Astrocyte (in vitro differentiated cells and primary cell): ENCODE results near the gene CAMK1D. TPM values are rescaled to one million over a fixed set of nuclear protein-coding genes. Genes with fewer than 3 reads are reported as not detected.

Experiments used
- DNase-seq: peaks from one replicate; pipeline ENCODE4 v3.0.0-alpha.2; 2010; ENCODE audit warnings: low read depth
- FAIRE-seq: peaks from 2 replicates; lab custom pipeline; 2011; peaks lifted over from hg19 to GRCh38; lab: Jason Lieb, UNC
- H2AFZ ChIP-seq: 2 replicates; pipeline ENCODE4 v1.6.0; 2012; ENCODE audit warnings: low read depth, low read length, inconsistent platforms
- H3K27ac ChIP-seq: 2 replicates; pipeline ENCODE4 v1.5.1; 2011; ENCODE audit warnings: low read depth, low read length, inconsistent platforms
- H3K27me3 ChIP-seq: 2 replicates; pipeline ENCODE4 v1.6.0; 2011; ENCODE audit warnings: low read length, inconsistent platforms; ENCODE audit not compliant: insufficient read depth
- H3K36me3 ChIP-seq: 2 replicates; pipeline ENCODE4 v1.5.1; 2011; ENCODE audit warnings: low read length, inconsistent platforms; ENCODE audit not compliant: insufficient read depth
- H3K4me1 ChIP-seq: 2 replicates; pipeline ENCODE4 v1.5.1; 2011; ENCODE audit warnings: low read length, inconsistent platforms; ENCODE audit not compliant: insufficient read depth
- H3K4me2 ChIP-seq: 2 replicates; pipeline ENCODE4 v1.6.0; 2012; ENCODE audit warnings: low read length, inconsistent platforms
- H3K4me3 ChIP-seq: 2 replicates; pipeline ENCODE4 v1.5.1; 2011; ENCODE audit warnings: low read depth, mild to moderate bottlenecking, low read length, inconsistent platforms; ENCODE audit not compliant: insufficient read depth
- H3K79me2 ChIP-seq: 2 replicates; pipeline ENCODE4 v1.6.0; 2012; ENCODE audit warnings: mild to moderate bottlenecking, low read length, inconsistent platforms; ENCODE audit not compliant: insufficient read depth
- H3K9ac ChIP-seq: 2 replicates; pipeline ENCODE4 v1.6.0; 2012; ENCODE audit warnings: mild to moderate bottlenecking, low read length, inconsistent platforms
- H3K9me3 ChIP-seq: 2 replicates; pipeline ENCODE4 v1.5.1; 2012; ENCODE audit warnings: low read depth, mild to moderate bottlenecking, low read length, inconsistent platforms; ENCODE audit not compliant: insufficient read depth
- H4K20me1 ChIP-seq: 2 replicates; pipeline ENCODE4 v1.6.0; 2012; ENCODE audit warnings: low read length, inconsistent platforms; ENCODE audit not compliant: insufficient read depth
- H3K27ac Mint-ChIP-seq: one replicate; pipeline ENCODE4 v1.8.0; 2021; ENCODE audit warnings: mild to moderate bottlenecking, mixed read lengths; ENCODE audit not compliant: unreplicated experiment
- H3K27me3 Mint-ChIP-seq: one replicate; pipeline ENCODE4 v1.8.0; 2021; ENCODE audit warnings: low read depth, mixed read lengths; ENCODE audit not compliant: unreplicated experiment
- H3K36me3 Mint-ChIP-seq: one replicate; pipeline ENCODE4 v1.8.0; 2021; ENCODE audit warnings: low read depth, mixed read lengths; ENCODE audit not compliant: unreplicated experiment
- H3K4me1 Mint-ChIP-seq: one replicate; pipeline ENCODE4 v1.8.0; 2021; ENCODE audit warnings: low read depth, mixed read lengths; ENCODE audit not compliant: unreplicated experiment
- H3K4me3 Mint-ChIP-seq: one replicate; pipeline ENCODE4 v1.8.0; 2021; ENCODE audit warnings: mild to moderate bottlenecking, moderate library complexity, mixed read lengths; ENCODE audit not compliant: unreplicated experiment
- H3K9me3 Mint-ChIP-seq: one replicate; pipeline ENCODE4 v1.8.0; 2021; ENCODE audit warnings: mild to moderate bottlenecking, mixed read lengths; ENCODE audit not compliant: unreplicated experiment
- CTCF ChIP-seq: IDR thresholded peaks from 2 replicates; pipeline ENCODE4 v1.5.1; 2011; ENCODE audit warnings: low read depth, mild to moderate bottlenecking, inconsistent platforms, low read length, moderate library complexity; ENCODE audit not compliant: insufficient read depth
- EZH2 ChIP-seq: IDR thresholded peaks from 2 replicates; pipeline ENCODE4 v1.6.1; 2012; ENCODE audit warnings: mild to moderate bottlenecking, low read length, inconsistent platforms; ENCODE audit not compliant: insufficient read depth
- total RNA-seq: library from RNA; stranded (reverse); gene quantifications from 2 replicates; pipeline ENCODE4 v1.2.1, GENCODE V29; 2021

Gene CAMK1D
- total RNA-seq, 1 donor from 2014 or later: 23.6 TPM

GRCh38 chr10:12594448-12594944 lies 245.1 kb downstream of the CAMK1D start:
- Histone ChIP-seq H3K4me2 (no peak overlapping the region), H3K79me2 (no peaks in the 10 kb centered on the region), H3K36me3 (no peaks in the 10 kb centered on the region), H3K27ac (no peak overlapping the region), H2AFZ (no peak overlapping the region), H3K4me1 (no peaks in the 10 kb centered on the region), H3K4me3 (no peak overlapping the region), H3K9ac (no peak overlapping the region), H3K9me3 (no peaks in the 10 kb centered on the region), H4K20me1 (peaks cover 12% of the 10 kb centered on the region), H3K27me3 (no peaks in the 10 kb centered on the region)
- Mint-ChIP-seq H3K4me1 (peaks cover 3% of the 10 kb centered on the region), H3K27ac (no peak overlapping the region), H3K27me3 (peaks cover 3% of the 10 kb centered on the region), H3K4me3 (no peak overlapping the region), H3K36me3 (peaks cover 6% of the 10 kb centered on the region), H3K9me3 (peaks cover 4% of the 10 kb centered on the region)
- FAIRE-seq (no peak), DNase-seq (no peak)
- TF ChIP-seq CTCF (no peak), EZH2 (no peak)

- Mint-ChIP-seq H3K27me3 (peaks cover 3% of the 10 kb centered on the region), H3K36me3 (peaks cover 8% of the 10 kb centered on the region), H3K4me1 (peaks cover 3% of the 10 kb centered on the region), H3K9me3 (peaks cover 4% of the 10 kb centered on the region), H3K4me3 (no peak overlapping the region), H3K27ac (no peak overlapping the region)
- H3K4me3 ChIP-seq: no peak overlapping the region
- no peak overlapping the region for H3K27ac ChIP-seq
- H3K4me1 ChIP-seq: no peaks in the 10 kb centered on the region
- no peak overlapping the region for H3K4me2 ChIP-seq
- FAIRE-seq: no peak
- no peak for DNase-seq
- TF ChIP-seq CTCF (no peak), EZH2 (no peak)
- no peaks in the 10 kb centered on the region for H3K9me3 ChIP-seq
- H3K27me3 ChIP-seq: no peaks in the 10 kb centered on the region
- H3K36me3 ChIP-seq: no peaks in the 10 kb centered on the region
- no peak overlapping the region for H2AFZ ChIP-seq
- no peaks in the 10 kb centered on the region for H3K79me2 ChIP-seq
- H4K20me1 ChIP-seq: peaks cover 12% of the 10 kb centered on the region
- no peak overlapping the region for H3K9ac ChIP-seq
These were observed 246.7 kb downstream of the CAMK1D start for GRCh38 chr10:12595936-12596576.

GRCh38 chr10:12597176-12597575 lies 247.8 kb downstream of the CAMK1D start:
- no peak for FAIRE-seq
- H4K20me1 ChIP-seq: peaks cover 13% of the 10 kb centered on the region
- Mint-ChIP-seq H3K36me3 (peaks cover 7% of the 10 kb centered on the region), H3K27ac (no peak overlapping the region), H3K9me3 (peaks cover 4% of the 10 kb centered on the region), H3K27me3 (peaks cover 3% of the 10 kb centered on the region), H3K4me3 (no peak overlapping the region), H3K4me1 (peaks cover 3% of the 10 kb centered on the region)
- H3K36me3 ChIP-seq: no peaks in the 10 kb centered on the region
- no peaks in the 10 kb centered on the region for H3K9me3 ChIP-seq
- no peak overlapping the region for H2AFZ ChIP-seq
- H3K4me3 ChIP-seq: no peak overlapping the region
- no peak overlapping the region for H3K9ac ChIP-seq
- TF ChIP-seq EZH2 (no peak), CTCF (no peak)
- no peak overlapping the region for H3K27ac ChIP-seq
- no peaks in the 10 kb centered on the region for H3K4me1 ChIP-seq
- H3K27me3 ChIP-seq: no peaks in the 10 kb centered on the region
- H3K79me2 ChIP-seq: no peaks in the 10 kb centered on the region
- H3K4me2 ChIP-seq: no peak overlapping the region
- no peak for DNase-seq
